T-helper 17 cell (primary cell): ENCODE data around the gene ACBD7. TPM values are rescaled to one million over a fixed set of nuclear protein-coding genes. Genes with fewer than 3 reads are reported as not detected.

Experiments
- ATAC-seq: fragments of 150-1000 bp; cut with Tn5 transposase; 2 replicates; pipeline ENCODE4 v1.10.0; 2021; ENCODE audit warnings: mild to moderate bottlenecking, moderate library complexity
- DNase-seq, 3 donors: peaks; one replicate each; pipeline versions ENCODE4 v3.0.0 to v3.0.0-alpha.2; 2020 to 2021
- H3K9me3 ChIP-seq: one replicate; pipeline ENCODE4 v1.7.0; 2013; ENCODE audit warnings: low read length, mild to moderate bottlenecking; ENCODE audit not compliant: control insufficient read depth, poor library complexity, severe bottlenecking
- H3K27ac Mint-ChIP-seq: one replicate; pipeline ENCODE4 v1.8.0; 2022; ENCODE audit warnings: mild to moderate bottlenecking, moderate library complexity, mixed read lengths
- H3K27me3 Mint-ChIP-seq: one replicate; pipeline ENCODE4 v1.8.0; 2022; ENCODE audit warnings: mixed read lengths
- H3K36me3 Mint-ChIP-seq: one replicate; pipeline ENCODE4 v1.8.0; 2022; ENCODE audit warnings: low read depth, mixed read lengths
- H3K4me1 Mint-ChIP-seq: one replicate; pipeline ENCODE4 v1.8.0; 2022; ENCODE audit warnings: mild to moderate bottlenecking, mixed read lengths
- H3K4me3 Mint-ChIP-seq: one replicate; pipeline ENCODE4 v1.8.0; 2022; ENCODE audit warnings: mild to moderate bottlenecking, moderate library complexity, mixed read lengths
- total RNA-seq, 4 donors: library from RNA in 2 of 4; stranded (reverse) in 2 of 4; gene quantifications; one replicate each; pipeline ENCODE4 v1.2.3 and lab custom pipeline; 2022 to 2026

Gene ACBD7
- total RNA-seq, 2 donors from 2014 or later: 0.77 TPM; not detected in 1

DNA sequence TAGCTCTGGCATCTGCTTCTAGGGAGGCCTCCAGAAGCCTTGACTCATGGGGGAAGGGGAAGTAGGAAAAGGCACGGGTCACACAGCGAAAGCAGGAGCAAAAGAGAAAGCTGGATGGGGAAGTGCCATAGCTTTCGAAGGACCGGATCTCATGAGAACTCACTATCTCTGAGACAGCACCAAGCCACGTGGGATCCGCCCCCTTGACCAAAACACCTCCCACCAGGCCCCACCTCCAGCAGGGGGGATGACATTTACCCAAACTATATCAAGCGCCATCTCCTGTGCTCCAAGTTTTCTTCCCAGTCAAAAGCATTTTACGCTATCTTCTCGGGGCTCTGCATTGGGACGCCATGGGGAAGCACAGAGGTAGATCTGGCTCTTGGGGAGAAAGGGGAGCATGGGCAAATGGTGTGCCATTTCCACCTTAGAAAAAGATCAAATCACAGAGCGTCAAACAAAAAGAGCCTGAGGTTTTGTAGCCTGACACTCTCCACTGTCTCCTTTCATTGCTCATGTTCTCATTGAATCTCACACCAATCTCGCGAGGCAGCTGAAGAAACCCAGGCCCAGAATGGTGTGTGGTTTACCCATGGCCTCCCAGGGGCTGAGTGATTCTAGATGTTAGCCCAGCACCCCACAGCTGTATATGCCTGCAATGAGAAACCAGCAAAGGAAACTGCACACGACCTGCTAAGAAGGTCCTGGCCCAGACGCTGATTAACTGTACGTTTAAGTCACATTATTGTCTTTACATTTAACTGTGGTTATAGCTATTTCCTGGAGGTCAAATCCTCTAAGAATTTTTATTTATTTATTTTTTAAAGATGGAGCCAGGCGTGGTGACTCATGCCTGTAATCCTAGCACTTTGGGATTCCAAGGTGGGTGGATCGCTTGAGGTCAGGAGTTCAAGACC, 52.9 kb downstream of the ACBD7 start:
- no peaks in the 10 kb centered on the region for H3K9me3 ChIP-seq
- ATAC-seq (no peak), DNase-seq (no peak)
- H3K4me1 Mint-ChIP-seq: peaks cover 16% of the 10 kb centered on the region
- no peak overlapping the region for H3K4me3 Mint-ChIP-seq
- no peak overlapping the region for H3K27ac Mint-ChIP-seq
- no peaks in the 10 kb centered on the region for H3K36me3 Mint-ChIP-seq
- no peaks in the 10 kb centered on the region for H3K27me3 Mint-ChIP-seq

GRCh38 chr10:15027741-15028140, 60.8 kb downstream of the ACBD7 start:
- no peaks in the 10 kb centered on the region for H3K36me3 Mint-ChIP-seq
- no peaks in the 10 kb centered on the region for H3K27me3 Mint-ChIP-seq
- DNase-seq (no peak), ATAC-seq (no peak)
- H3K4me1 Mint-ChIP-seq: peaks cover 11% of the 10 kb centered on the region
- no peak overlapping the region for H3K4me3 Mint-ChIP-seq
- H3K27ac Mint-ChIP-seq: peak overlapping the region; percentile 47
- no peaks in the 10 kb centered on the region for H3K9me3 ChIP-seq

Other genes with a start within 250 kb of the ACBD7 start
- gene SUV39H2, start 209.9 kb downstream of the ACBD7 start, total RNA-seq: 1 to 10 TPM; 3.3 to 3.7 TPM
- gene DCLRE1C, start 134.7 kb downstream of the ACBD7 start, total RNA-seq: 10 to 100 TPM; 12.8 to 15.3 TPM
- not detected for gene MEIG1, start 129.4 kb downstream of the ACBD7 start, total RNA-seq
- 1 to 10 TPM in 1 of 2 donors, not detected in 1; 3.8 TPM for gene OLAH, start 44.8 kb downstream of the ACBD7 start, total RNA-seq
- gene RPP38, start 8.6 kb upstream of the ACBD7 start, total RNA-seq: 10 to 100 TPM; 12.1 to 14.3 TPM
- 10 to 100 TPM; 42.2 to 42.9 TPM for gene NMT2, start 79.9 kb upstream of the ACBD7 start, total RNA-seq